OCI-M2 (cell line): ENCODE results near the gene KRTAP10-3.
"Not testable (repeated sequence)": the region's sequence is repeated elsewhere in the genome, so short reads cannot be mapped to it uniquely, and the experiment has no call there.

ENCODE experiments used
- DNase-seq: peaks from one replicate; lab custom pipeline; 2025; ENCODE audit not compliant: unreplicated experiment; lab: John Stamatoyannopoulos, UW

The KRTAP10-3 gene, protein sequence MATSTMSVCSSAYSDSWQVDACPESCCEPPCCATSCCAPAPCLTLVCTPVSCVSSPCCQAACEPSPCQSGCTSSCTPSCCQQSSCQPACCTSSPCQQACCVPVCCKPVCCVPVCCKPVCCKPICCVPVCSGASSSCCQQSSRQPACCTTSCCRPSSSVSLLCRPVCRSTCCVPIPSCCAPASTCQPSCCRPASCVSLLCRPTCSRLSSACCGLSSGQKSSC

DNA sequence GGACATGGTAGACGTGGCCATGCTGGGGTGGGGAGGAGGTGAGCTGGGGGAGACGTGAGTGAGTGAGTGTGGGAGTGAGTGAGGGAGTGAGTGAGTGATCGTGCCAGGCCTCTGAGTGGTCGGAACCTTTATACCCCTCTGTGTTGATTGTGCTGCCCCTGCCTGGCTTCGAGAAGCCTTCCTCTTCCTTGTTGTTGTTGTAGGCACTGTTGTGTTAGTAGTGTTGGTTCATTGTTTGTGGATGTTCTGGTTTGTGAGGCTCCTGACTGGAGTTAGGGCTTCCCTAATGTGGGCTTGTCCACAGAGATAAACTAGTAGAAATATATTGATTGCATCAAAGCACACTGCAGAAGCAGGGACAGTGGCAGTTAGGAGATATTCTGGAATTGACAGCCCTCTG is at the start of gene KRTAP10-3:
KRTAP10-3 (minus strand) TSS at position 101 of the 400 bp plus-strand sequence; CDS start at position 21, 80 bp downstream.
- no peak for DNase-seq

DNA sequence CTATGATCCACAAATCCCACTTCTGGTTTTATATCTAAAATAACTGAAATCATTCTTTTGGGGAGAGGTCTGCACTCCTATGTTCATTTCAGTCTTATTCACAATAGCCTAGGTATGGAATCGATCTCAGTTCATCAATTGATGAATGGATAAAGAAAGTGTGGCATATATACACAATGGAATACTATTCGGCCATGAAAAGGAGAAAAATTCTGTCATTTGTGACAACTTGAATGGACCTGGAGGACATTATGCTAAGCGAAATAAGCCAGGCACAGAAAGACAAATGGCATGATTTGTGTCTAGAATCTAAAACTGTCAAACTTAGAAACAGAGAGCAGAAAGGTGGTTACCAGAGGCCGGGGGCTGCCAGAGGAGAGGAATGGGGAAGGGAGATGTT is 47.9 kb upstream of the KRTAP10-3 start:
- DNase-seq: no peak

DNA sequence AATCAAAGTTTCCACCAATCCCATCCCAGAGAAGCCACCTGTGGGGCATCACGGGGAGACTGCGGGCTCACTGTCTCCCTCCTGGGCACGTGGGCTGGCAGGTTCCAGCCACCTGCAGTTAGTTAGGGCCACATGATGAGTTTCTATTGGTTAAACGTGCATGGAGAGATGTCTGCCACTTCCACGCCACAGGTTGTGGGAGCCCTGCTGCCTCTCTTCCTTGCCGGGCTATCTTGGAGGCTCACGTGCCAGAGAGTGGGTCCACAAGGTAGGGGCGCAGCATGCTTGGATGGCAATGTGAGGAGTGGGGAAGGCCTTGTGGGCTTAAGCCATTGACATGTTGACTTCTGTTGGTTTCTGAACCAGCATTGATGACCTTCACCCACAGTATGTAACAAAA is 45.3 kb upstream of the KRTAP10-3 start:
- DNase-seq: no peak

DNA sequence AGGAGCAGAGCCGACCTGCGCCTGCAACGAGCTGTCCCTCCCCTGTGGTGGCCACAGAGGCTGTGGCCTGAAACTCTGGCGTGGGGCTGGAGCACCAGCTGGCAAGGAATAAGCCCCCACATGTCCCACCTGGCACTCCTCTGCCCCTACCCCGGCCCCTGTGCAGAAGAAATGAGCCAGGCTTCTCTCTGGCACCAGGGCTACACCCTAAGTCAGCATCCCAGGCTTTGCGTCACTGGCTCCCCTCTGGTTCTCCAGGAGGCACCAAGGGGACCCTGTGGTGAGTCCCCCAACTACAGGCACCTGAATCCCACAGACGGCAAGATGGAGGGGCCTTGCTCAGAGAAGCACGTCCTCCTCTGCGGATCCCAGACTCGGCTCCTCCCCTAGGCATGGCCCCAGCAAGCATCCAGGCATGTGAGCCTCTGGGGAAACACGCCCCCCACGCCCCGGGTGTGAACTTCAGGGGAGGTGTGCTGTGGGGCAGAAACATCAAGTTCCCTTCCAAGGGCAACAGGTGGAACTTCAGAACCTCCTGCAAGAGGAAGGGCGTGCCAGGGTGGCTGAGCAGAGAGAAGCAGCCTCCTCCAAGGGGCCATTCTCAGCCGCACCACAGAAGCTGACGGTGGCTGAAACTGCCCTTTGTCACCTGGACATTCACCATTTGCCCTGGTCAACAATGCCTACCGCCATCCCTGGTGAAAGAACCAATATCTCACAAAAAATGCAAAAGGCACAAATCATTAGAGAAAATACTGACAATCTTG is 44.7 kb upstream of the KRTAP10-3 start:
- no peak for DNase-seq

DNA sequence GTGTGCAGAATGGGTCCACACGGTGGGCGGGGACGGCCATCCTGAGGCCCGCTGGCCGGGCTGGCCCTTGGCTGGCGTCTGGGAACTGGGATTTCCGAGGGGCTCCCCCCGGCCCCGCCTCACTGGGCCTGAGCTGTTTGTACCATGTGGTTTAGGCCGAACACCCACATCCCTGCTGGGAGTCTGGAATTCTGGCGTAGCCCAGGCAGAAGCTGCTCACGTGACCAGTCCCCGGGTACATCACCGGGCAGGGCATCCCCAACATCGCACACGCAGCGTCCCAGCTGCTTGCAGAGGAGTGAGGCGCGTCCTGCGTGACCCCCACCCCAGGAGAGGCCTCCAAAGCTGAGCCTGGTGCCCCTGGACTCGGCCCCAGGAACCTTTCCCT is 43.9 kb upstream of the KRTAP10-3 start:
- no peak for DNase-seq

DNA sequence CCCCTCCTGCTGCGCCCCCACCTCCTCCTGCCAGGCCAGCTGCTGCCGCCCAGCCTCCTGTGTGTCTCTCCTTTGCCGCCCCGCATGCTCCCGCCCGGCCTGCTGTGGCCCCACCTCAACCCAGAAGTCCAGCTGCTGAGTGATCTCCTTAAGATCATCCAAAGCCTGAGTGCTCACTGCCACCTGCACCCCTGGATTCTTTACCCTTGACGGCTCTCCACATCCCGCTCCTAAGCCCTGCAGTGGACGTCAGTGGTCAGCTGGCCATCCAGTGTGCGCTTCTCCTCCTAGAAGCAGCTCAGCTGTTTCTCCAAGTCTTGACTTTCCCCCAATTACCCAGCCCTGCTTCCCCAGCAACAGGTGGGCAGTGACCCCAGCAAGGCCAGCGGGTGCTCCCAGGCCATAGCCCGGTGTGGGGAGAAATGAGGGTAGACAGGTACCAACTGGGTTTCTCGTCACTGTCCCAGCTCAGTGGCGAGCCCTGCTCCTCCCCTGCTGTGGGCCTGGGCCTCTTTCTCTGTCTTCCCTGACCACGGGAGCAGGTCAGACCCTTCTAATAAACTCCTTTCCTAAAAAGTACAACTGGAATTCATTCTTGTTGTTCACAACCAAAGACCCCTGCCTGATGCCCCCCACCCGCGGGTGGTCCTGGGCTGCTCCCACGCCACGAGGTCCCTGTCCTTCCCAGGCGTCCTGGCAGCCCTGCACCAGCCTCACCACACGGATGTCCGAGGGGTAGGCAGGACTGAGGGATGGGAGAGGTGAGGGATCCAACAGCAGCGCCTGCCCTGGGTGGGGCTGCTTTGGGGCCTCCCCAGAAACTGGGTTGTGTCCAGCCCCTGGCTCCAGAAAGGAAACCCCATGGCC is 43.2 kb upstream of the KRTAP10-3 start:
- no peak for DNase-seq

DNA sequence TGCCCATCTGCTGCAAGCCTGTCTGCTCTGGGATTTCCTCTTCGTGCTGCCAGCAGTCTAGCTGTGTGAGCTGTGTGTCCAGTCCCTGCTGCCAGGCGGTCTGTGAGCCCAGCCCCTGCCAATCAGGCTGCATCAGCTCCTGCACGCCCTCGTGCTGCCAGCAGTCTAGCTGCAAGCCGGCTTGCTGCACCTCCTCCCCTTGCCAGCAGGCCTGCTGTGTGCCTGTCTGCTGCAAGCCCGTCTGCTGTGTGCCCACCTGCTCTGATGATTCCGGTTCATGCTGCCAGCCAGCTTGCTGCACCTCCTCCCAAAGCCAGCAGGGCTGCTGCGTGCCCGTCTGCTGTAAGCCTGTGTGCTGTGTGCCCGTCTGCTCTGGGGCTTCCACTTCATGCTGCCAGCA is 42.5 kb upstream of the KRTAP10-3 start:
- not testable (repeated sequence) for DNase-seq

DNA sequence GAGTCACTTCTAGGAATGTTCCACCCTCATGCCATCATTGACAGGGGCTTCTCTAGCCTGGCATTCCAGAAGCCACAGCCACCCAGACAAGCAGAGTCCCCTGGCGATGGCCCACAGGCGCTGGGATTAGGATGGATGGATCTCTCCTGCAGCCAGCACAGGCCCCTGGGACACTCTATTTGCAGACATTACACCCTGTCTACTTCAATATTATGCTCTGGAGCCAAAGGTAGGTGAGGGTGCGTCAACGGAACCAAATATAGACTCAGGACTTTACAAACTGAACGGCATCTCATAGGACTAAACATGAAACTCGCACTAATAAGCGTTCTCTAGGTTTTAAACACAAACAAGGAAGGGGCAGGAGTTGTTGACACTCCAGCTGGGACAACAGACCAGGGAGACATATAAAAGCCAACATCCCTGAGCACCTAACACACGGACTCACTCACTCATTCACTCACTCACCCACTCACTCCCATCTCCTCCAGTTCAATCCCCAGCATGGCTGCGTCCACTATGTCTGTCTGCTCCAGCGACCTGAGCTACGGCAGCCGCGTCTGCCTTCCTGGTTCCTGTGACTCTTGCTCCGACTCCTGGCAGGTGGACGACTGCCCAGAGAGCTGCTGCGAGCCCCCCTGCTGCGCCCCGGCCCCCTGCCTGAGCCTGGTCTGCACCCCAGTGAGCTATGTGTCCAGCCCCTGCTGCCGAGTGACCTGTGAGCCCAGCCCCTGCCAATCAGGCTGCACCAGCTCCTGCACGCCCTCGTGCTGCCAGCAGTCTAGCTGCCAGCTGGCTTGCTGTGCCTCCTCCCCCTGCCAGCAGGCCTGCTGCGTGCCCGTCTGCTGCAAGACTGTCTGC is 41.8 kb upstream of the KRTAP10-3 start, which contains the start of gene KRTAP10-7:
KRTAP10-7 (plus strand) TSS at position 480 of the 861 bp plus-strand sequence; CDS start at position 505, 25 bp downstream.
- DNase-seq: not testable (repeated sequence)

DNA sequence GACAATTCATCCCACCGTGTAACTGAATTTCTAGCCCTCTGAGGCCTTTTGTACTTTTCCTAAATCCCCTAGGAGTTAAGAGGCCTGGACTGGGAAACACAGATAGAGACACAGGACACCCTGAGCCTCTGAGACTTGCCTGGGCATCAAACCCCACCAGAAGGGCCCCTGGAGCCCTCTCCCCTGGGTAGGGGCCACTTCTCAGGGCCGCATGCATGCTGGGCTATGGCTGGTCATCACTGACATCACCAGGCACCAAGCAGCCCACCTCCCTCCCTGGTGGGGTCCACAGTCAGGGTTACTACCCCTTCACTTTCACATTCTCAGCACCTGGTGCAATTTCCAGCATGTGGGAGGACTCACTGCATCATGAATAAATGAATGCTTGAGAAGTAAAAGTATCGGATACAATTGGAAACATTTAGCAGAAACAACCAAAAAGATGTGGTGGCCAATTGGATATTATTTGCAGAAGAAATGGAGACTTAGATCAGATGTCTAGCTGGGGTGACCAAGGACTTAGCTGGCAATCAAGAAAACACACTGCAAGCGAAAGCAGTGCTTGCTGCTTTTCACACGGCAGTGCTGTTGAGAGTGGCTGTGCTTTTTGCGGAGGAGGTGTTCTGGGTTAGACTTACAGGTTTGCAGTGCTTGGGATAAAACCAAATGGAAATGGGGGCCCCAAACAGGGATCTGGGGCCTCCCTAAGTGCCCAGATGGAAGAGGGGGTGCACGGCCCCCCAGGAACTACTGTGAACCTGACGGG is 40.9 kb upstream of the KRTAP10-3 start:
- no peak for DNase-seq

DNA sequence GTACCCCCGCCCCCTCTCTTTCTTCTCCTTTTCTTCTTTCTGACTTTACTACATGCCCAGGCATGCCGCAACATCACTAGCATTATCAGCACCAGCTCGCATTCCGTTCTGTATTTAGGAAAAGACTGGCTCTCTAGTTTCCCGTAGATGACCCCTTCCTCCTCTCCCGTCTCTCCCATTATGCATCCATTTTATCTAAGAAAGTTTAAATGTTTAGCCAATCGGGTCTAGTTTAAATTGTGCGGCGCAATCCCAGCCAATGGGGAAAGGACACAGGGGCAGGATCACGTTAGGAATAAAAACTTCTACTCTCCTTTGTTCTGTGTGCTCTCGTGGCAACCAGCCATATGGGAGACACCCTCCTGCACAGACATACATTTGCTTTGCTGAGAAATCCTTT is 39.5 kb upstream of the KRTAP10-3 start:
- DNase-seq: no peak

DNA sequence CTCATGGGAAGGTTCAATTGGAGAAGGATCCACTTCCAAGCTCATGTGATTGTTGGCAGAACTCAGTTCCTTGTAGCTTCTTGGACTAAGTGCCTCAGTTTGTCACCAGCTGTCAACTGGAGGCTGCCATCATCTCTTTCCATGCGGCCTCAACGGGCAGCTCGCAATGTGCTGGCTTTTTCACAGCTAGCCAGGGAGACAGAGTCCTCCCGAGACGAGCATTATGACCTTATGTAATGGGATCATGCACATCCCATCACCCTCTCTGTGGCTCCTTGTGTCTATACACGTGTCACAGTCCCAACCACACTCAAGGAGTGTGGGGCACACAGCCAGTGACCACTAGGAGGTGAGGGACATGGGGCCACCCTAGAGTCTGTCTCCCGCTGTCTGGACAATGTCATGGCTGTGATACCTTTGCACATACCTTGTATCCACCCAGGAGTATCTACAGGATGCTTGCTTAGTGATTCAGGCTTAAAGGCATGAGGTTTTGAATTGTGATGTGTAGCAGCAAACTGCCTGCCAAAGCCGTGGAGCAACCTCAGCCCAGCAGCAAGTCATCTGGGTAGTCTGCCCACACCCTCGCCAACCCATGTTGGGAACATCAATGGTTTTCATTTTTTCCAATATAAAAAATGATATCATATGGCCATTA is 37.6 kb upstream of the KRTAP10-3 start:
- DNase-seq: no peak

DNA sequence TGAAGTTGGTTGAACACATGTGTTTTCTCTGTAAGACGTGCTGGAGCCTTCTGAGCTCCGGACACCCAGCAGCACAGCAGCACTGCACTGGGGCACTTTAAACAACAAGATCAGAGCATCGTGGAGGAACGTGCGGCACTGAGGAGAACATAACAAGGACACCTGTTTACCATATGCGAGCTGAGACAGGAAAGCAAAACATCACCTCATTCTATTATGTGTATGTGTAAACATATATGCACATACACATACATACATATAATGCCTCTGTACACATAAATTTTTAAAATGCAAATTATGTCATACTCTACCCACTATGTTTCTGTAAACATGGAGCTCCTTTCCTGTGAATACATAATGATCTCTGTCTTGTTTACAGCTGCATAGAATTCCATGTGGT is 36.9 kb upstream of the KRTAP10-3 start:
- no peak for DNase-seq

DNA sequence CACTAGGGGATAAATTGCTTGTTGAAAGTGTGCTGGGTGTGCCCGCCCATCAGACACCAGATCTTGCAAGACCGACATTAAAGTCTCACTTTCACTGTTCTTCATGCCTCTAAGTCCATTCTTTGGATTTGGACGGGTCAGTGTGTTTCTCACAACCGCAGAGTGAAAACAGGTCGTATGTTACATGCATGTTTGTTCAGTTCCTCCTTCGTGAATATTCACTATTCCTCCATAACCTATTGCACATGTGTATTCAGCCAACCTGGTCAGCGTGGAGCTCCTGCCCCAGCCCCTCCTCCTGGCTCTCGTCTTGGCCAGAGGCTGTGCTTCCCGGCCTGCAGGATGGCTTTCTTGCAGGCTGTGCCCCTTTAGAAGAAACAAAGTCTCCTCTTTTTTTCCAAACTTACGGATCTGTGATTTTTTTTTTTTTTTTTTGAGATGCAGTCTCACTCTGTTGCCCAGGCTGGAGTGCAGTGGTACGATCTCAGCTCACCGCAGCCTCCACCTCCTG is 35.9 kb upstream of the KRTAP10-3 start:
- no peak for DNase-seq

DNA sequence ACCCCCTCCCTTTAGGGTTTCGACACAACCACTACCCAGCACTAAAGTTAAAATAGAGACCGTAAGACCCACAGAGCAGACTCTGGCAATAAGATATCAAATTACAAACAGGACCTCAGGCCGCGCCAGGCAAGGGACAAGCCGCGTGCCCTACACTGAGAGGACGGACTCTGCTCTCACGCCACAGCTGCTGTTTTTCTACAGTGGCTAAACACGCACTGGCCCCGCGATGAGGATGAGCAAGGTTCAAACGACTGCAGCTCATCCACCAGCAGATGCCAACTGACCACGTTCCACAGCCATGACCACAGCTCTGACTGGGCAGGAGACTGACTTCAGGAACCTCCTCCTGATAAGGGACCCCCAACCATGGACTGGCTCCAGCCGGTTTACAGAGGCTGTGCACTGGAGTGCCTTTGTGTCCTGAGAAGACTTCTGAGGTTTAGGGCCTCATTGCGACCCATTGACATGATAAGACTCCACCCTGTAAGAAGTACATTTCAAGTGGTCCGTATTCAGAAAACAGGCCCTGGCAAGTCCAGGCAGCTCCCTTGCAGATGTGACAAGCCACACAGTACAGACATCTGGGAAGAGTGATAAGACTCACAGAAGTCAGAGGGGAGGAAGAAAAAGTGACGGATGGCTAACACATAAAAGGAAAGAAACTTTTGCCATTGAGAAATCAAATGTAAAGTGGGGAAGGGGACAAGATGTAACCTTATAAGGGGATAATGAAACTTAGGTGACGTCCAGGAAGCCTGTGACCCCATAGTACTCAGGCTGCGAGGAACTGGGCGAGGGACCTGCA is 35.2 kb upstream of the KRTAP10-3 start:
- DNase-seq: no peak

DNA sequence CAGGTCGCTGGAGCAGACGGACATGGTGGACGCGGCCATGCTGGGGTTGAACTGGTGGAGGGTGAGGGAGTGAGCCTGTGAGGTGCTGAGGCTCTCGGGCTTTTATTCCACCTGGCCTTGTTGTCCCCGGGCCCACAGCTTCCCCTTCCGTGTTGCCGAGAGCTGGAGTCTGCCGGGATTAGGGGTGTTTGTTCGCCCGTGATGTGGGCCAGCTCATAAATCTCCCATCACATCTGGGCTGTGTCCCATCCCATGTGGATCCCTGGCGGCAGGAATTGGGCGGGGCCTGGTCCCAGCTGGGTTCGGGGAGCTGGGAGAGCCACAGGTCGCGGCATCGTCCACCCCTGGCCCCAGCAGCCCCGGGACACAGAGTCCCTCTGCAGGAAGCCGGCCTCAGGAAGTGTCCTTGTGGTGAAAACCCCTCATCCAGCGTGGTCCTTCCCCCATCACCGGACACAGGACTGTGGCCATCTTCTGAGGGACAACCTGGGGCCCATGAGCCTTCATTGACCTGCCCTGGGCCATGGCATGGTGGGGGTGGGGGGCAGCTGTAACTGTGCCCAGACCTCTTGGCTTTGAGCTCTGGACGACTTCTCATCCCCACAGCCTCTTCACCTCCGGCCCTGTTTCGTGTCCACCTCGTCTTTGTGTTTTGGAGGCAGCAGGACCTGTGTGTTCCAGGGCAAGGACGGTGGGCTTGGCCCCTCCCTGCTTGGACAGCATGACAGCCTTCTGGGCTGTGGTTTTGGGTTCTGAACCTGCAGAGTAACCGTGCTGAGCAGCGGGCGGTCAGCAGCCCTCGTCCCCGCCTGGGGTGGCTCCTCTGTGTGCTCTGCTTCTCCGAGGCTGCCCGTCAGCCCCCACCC is 34.1 kb upstream of the KRTAP10-3 start, which contains the start of gene KRTAP10-6:
KRTAP10-6 (minus strand) TSS at position 60 of the 866 bp plus-strand sequence; CDS start at position 39, 21 bp downstream.
- no peak for DNase-seq

DNA sequence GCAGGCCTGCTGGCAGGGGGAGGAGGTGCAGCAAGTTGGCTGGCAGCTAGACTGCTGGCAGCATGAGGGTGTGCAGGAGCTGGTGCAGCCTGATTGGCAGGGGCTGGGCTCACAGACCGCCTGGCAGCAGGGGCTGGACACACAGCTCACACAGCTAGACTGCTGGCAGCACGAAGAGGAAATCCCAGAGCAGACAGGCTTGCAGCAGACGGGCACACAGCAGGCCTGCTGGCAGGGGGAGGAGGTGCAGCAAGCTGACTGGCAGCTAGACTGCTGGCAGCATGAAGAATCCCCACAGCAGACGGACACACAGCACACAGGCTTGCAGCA is 33.2 kb upstream of the KRTAP10-3 start:
- not testable (repeated sequence) for DNase-seq
